MM.1S (cell line): ENCODE data around the gene NBEA.

Source experiments
- DNase-seq: peaks from one replicate; pipeline ENCODE4 v3.0.0-alpha.2; 2015
- H2AFZ ChIP-seq: fragments of 300-600 bp; sonication (generic); 2 replicates; pipeline ENCODE4 v1.6.0; 2016; ENCODE audit warnings: antibody characterized with exemption, low read length
- H3F3A ChIP-seq: fragments of 300-600 bp; sonication (generic); 2 replicates; pipeline ENCODE4 v1.6.1; 2016; ENCODE audit warnings: mild to moderate bottlenecking, antibody characterized with exemption, low read length, moderate library complexity, mixed read lengths; ENCODE audit not compliant: insufficient read depth
- H3K27ac ChIP-seq: fragments of 300-600 bp; sonication (generic); 2 replicates; pipeline ENCODE4 v1.5.1; 2016; ENCODE audit warnings: mild to moderate bottlenecking, low read length
- H3K27me3 ChIP-seq: fragments of 300-600 bp; sonication (generic); replicated peaks from 2 replicates; pipeline ENCODE4 v1.6.0; 2016; ENCODE audit warnings: low read length; ENCODE audit not compliant: insufficient read depth
- H3K36me3 ChIP-seq: fragments of 300-600 bp; sonication (generic); replicated peaks from 2 replicates; pipeline ENCODE4 v1.6.1; 2016; ENCODE audit warnings: mild to moderate bottlenecking, low read length, mixed read lengths; ENCODE audit not compliant: insufficient read depth
- H3K4me1 ChIP-seq: fragments of 300-600 bp; sonication (generic); 2 replicates; pipeline ENCODE4 v1.6.1; 2016; ENCODE audit warnings: low read length, mixed read lengths
- H3K4me2 ChIP-seq: fragments of 300-600 bp; sonication (generic); 2 replicates; pipeline ENCODE4 v1.6.0; 2016; ENCODE audit warnings: low read depth, low read length
- H3K4me3 ChIP-seq: fragments of 300-600 bp; sonication (generic); 2 replicates; pipeline ENCODE4 v1.5.1; 2016; ENCODE audit warnings: low read length, mixed read lengths
- H3K79me2 ChIP-seq: fragments of 300-600 bp; sonication (generic); 2 replicates; pipeline ENCODE4 v1.6.1; 2016; ENCODE audit warnings: mixed run types, low read length, mixed read lengths
- H3K9ac ChIP-seq: fragments of 300-600 bp; sonication (generic); 2 replicates; pipeline ENCODE4 v1.6.1; 2016; ENCODE audit warnings: low read length, mixed read lengths
- H3K9me2 ChIP-seq: fragments of 300-600 bp; sonication (generic); replicated peaks from 2 replicates; pipeline ENCODE4 v1.6.1; 2016; ENCODE audit warnings: mild to moderate bottlenecking, low read length, mixed read lengths; ENCODE audit not compliant: insufficient read depth
- H3K9me3 ChIP-seq: fragments of 300-600 bp; sonication (generic); replicated peaks from 2 replicates; pipeline ENCODE4 v1.6.1; 2016; ENCODE audit warnings: mild to moderate bottlenecking, low read length, mixed read lengths; ENCODE audit not compliant: insufficient read depth
- H4K20me1 ChIP-seq: fragments of 300-600 bp; sonication (generic); 2 replicates; pipeline ENCODE4 v1.6.1; 2016; ENCODE audit warnings: mild to moderate bottlenecking, low read length, moderate library complexity, mixed read lengths; ENCODE audit not compliant: insufficient read depth
- EZH2 ChIP-seq: fragments of 300-600 bp; sonication (generic); optimal IDR thresholded peaks from 2 replicates; pipeline ENCODE3; 2017; ENCODE audit warnings: low read depth, mild to moderate bottlenecking, antibody characterized with exemption, low read length, mixed read lengths
- EZH2phosphoT487 ChIP-seq: fragments of 300-600 bp; sonication (generic); IDR thresholded peaks from 2 replicates; pipeline ENCODE4 v1.6.1; 2018; ENCODE audit warnings: antibody characterized with exemption, low read length
- TF ChIP-seq, protein P1 (sequence below): fragments of 300-600 bp; sonication (generic); IDR thresholded peaks from 2 replicates; pipeline ENCODE4 v1.5.1; 2016; ENCODE audit warnings: antibody characterized with exemption, low read length, mixed read lengths

The NBEA gene

DNA sequence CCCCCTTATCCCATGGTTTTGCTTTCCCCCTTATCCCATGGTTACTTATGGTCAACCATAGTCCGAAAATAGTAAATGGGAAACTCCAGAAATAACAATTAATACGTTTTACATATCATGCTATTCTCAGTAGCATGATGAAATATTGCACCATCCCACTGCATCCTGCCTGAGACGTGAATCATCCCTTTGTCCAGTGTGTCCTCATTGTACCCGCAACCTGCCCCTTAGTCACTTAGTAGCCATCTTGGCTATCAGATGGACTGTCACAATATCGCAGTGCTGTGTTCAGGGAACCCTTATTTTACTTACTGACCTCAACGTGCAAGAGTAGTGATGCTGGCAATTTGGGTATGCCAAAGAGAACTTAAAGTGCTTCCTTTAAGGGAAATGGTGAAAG, 10.5 kb upstream of the NBEA start:
- H3K27me3 ChIP-seq: no peaks in the 10 kb centered on the region
- H3K9me2 ChIP-seq: no peaks in the 10 kb centered on the region
- H3K4me1 ChIP-seq: no peaks in the 10 kb centered on the region
- H4K20me1 ChIP-seq: no peaks in the 10 kb centered on the region
- no peak for DNase-seq
- no peaks in the 10 kb centered on the region for H3K79me2 ChIP-seq
- TF ChIP-seq, protein P1, sequence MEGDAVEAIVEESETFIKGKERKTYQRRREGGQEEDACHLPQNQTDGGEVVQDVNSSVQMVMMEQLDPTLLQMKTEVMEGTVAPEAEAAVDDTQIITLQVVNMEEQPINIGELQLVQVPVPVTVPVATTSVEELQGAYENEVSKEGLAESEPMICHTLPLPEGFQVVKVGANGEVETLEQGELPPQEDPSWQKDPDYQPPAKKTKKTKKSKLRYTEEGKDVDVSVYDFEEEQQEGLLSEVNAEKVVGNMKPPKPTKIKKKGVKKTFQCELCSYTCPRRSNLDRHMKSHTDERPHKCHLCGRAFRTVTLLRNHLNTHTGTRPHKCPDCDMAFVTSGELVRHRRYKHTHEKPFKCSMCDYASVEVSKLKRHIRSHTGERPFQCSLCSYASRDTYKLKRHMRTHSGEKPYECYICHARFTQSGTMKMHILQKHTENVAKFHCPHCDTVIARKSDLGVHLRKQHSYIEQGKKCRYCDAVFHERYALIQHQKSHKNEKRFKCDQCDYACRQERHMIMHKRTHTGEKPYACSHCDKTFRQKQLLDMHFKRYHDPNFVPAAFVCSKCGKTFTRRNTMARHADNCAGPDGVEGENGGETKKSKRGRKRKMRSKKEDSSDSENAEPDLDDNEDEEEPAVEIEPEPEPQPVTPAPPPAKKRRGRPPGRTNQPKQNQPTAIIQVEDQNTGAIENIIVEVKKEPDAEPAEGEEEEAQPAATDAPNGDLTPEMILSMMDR: no peak
- TF ChIP-seq EZH2: no peak
- TF ChIP-seq EZH2phosphoT487: no peak
- H3K4me2 ChIP-seq: no peak overlapping the region
- no peaks in the 10 kb centered on the region for H3K36me3 ChIP-seq
- H3K4me3 ChIP-seq: no peak overlapping the region
- no peak overlapping the region for H2AFZ ChIP-seq
- H3K27ac ChIP-seq: no peak overlapping the region
- H3K9me3 ChIP-seq: no peaks in the 10 kb centered on the region
- no peak overlapping the region for H3K9ac ChIP-seq
- no peaks in the 10 kb centered on the region for H3F3A ChIP-seq

DNA sequence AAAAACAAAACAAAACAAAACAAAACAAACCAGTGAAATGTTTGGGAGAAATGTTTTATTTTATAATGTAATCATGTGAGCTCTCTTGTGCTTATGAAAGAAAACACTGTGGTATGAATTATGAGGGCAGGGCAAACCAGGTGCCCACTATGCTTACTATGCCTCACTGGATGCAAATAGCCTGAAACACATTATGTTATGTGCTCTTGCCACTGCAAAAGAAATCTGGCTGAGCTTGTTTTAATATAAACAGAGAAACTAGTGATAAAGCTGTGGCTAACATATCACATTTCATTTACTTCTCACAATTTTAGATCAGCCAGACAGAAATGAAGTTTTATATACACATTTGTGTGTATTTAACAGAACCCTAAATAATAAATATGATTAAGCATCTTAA, 8.7 kb upstream of the NBEA start:
- no peak for TF ChIP-seq EZH2phosphoT487
- TF ChIP-seq, protein P1: no peak
- no peak for TF ChIP-seq EZH2
- Histone ChIP-seq H2AFZ (no peak overlapping the region), H3K27me3 (no peaks in the 10 kb centered on the region), H3K4me1 (no peaks in the 10 kb centered on the region), H3K9me3 (no peaks in the 10 kb centered on the region), H3K9me2 (no peaks in the 10 kb centered on the region), H3K79me2 (no peaks in the 10 kb centered on the region), H3F3A (no peaks in the 10 kb centered on the region), H3K36me3 (no peaks in the 10 kb centered on the region), H3K4me2 (no peak overlapping the region), H3K9ac (no peak overlapping the region), H4K20me1 (no peaks in the 10 kb centered on the region), H3K4me3 (no peak overlapping the region), H3K27ac (no peak overlapping the region)
- DNase-seq: no peak

DNA sequence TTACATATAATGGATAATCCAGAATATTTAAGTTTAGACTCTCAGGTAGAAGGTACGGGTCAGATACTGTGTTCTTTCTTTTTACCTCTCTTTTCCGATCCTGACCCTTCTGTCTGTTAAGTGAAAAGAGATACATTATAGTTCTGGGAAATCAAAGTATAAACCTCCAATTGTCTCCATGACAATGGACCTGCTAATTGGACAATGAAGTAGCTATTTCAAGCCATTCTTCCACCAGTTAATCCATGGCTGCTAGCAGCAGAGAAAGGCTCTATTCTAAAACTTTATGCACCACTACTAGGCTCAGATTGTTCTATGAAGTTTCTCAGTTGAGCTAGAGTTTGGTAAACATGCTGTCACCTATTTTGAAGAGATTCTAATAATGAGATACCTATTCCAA, 8.3 kb upstream of the NBEA start:
- Histone ChIP-seq H3K4me1 (no peaks in the 10 kb centered on the region), H2AFZ (no peak overlapping the region), H3K79me2 (no peaks in the 10 kb centered on the region), H3K27ac (no peak overlapping the region), H3K9me3 (no peaks in the 10 kb centered on the region), H3K4me2 (no peak overlapping the region), H3K9ac (no peak overlapping the region), H3K36me3 (no peaks in the 10 kb centered on the region), H3F3A (no peaks in the 10 kb centered on the region), H3K4me3 (no peak overlapping the region), H4K20me1 (no peaks in the 10 kb centered on the region), H3K9me2 (no peaks in the 10 kb centered on the region), H3K27me3 (no peaks in the 10 kb centered on the region)
- no peak for DNase-seq
- TF ChIP-seq, protein P1: no peak
- no peak for TF ChIP-seq EZH2
- TF ChIP-seq EZH2phosphoT487: no peak
